8988T (cell line): ENCODE results near the gene NXPE4.

Experiments
- DNase-seq: peaks from one replicate; pipeline ENCODE4 v3.0.0; 2011

Gene NXPE4

DNA sequence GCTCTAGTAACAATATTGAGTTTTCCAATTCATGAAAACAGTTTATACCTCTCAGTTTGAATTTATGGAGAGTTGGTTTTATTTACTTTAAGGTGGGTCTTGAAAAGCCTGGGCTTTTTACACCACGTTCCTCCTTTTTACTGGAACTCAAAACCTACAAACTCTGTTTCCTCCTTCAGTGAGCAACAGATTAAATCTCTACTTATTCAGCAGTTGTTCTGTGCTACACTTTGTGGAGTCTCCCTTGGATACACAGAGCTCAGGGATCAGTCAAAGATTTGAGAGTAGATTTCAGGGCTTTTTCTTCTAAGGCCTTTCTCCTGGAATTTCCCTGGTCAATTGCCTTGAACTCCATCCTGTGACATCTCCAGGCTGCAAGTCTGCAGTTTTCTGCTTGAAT lies 39.5 kb downstream of the NXPE4 start:
- no peak for DNase-seq

DNA sequence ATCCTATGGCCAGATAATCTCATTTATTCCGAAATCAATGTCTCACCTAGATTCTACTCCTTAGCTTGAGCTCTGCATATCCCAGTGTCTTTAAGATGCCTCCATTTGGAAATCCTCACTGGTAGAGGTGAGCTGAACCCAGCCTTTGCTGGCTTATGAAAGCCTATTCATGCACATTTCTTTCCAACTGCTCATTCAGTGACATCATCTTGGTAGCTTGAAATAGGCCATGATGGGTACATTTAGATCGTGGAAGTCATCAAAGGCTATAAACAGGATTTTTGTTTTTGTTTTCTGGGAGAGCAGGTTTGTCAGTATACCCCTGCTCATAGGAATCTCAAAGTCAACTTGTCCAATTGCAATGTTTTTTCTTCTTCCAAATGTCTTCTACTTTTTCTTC lies 41.9 kb downstream of the NXPE4 start:
- no peak for DNase-seq

DNA sequence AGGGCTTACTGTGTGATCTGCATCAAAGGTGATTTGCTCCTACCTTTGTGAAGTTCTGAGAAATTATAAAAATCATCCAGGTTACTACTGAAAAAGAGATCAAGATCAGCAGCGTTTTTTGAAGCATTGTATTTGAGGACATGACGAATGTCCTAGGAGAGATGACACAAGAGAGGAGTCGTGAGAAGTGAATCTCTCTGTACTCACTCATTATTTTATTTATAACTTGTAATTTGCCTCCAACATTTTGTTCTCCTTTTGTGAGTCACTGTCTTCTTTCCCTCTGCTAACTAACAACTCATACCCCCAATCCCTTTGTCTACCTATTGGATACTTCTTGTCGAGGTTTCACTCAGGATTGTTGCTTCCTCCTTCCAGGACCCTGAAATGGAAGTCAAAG lies 44.5 kb downstream of the NXPE4 start:
- DNase-seq, result no peak

DNA sequence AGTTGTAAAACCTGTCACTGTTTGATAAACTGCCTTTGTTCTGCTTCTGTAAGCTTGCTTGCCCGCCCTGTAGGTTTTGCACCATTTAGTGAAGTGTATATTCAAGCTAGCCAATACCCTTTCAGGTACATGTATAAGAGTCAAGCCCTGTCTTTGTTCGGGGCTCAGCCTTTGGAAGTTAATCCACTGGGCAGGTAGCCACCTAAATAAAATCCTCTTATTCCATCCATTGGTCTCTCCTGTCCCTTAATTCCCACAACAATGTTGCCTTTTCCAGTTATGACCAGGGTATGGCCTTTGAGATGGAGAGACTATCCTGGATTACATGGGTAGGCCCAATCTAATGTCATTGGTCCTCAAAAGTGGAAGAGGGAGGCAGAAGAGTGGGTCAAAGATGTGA lies 69.9 kb downstream of the NXPE4 start:
- DNase-seq, result no peak

DNA sequence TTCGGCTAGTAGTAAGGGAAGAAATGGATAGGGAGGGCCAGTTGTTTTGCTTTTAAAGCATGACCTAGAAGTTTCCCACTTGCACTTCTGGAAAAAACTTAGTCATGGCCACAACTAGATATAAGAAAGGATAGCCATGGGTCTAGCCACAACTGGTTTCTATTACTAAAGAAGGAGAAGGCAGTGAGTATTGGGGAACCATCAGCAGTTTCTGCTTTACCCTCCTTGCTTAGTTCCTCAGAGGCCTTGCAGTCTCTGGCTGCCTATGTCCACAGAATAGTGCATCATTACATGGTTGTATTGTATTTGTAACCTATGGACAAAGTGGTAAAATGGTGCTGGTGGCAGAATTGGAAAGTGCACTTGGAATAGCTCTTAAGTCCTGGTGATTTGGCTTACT lies 71.5 kb downstream of the NXPE4 start:
- no peak for DNase-seq

DNA sequence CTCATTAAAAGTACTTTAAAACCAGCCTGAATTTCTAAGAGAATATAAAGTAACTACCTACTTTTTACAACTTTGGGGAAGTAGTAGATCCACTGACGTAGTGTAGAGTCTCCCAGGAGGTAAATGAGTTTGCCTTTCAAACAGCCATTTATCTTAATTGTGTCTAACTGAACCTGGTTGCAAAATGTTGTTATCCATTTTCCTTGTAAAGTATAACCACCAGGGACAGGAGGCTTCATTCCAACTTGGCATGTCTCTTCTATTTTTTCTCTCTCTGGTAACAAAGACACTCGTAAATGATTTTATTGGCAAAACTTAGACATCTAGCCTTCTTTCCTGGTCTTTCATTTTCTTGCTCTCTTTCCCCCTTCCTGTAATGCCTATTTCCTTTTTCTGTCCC lies 72.8 kb downstream of the NXPE4 start:
- DNase-seq, result no peak
